Common myeloid progenitor, CD34-positive (primary cell): ENCODE measurements around the gene PSMF1.

Experiments used
- CTCF ChIA-PET: fragments of 350-600 bp; sonication (Branson Sonifier 250); formaldehyde crosslinking; loops from one replicate; lab custom pipeline; 2021; ENCODE audit warnings: antibody characterized with exemption; lab: Charles Lee
- POLR2A ChIA-PET: fragments of 350-600 bp; sonication (Branson Sonifier 250); formaldehyde crosslinking; loops from one replicate; lab custom pipeline; 2021; ENCODE audit warnings: antibody characterized with exemption; lab: Charles Lee
- DNase-seq, 3 donors: peaks; one replicate each; pipeline versions ENCODE4 v3.0.0 to v3.0.0-alpha.2; 2013
- H3K27ac ChIP-seq, 2 experiments: 1 replicate in 1 of 2; 2 replicates in 1 of 2; pipeline ENCODE4 v1.7.0; 2013; ENCODE audit warnings: inconsistent platforms in 2 of 2, low read length in 2 of 2, mild to moderate bottlenecking in 2 of 2, low read depth in 1 of 2, moderate library complexity in 1 of 2; ENCODE audit not compliant: severe bottlenecking in 2 of 2, insufficient read depth in 1 of 2, poor library complexity in 1 of 2
- H3K27me3 ChIP-seq, 5 experiments: replicated peaks in 2 of 5; 1 replicate in 3 of 5; 2 replicates in 2 of 5; pipeline versions ENCODE4 v1.6.1 to v1.7.0; 2013; ENCODE audit warnings: low read length in 4 of 5, mild to moderate bottlenecking in 2 of 5, moderate library complexity in 2 of 5, inconsistent platforms in 1 of 5; ENCODE audit not compliant: insufficient read depth in 5 of 5, control insufficient read depth in 4 of 5
- H3K36me3 ChIP-seq, 4 experiments: 1 replicate in 2 of 4; 2 replicates in 2 of 4; pipeline versions ENCODE4 v1.6.1 to v1.7.0; 2013; ENCODE audit warnings: low read length in 3 of 4, control low read depth in 1 of 4, mild to moderate bottlenecking in 1 of 4; ENCODE audit not compliant: control insufficient read depth in 4 of 4, insufficient read depth in 4 of 4
- H3K4me1 ChIP-seq, 4 experiments: 1 replicate in 3 of 4; 2 replicates in 1 of 4; pipeline versions ENCODE4 v1.6.1 to v1.7.1; 2013; ENCODE audit warnings: low read length in 3 of 4, mild to moderate bottlenecking in 3 of 4, control low read depth in 1 of 4, inconsistent platforms in 1 of 4, moderate library complexity in 1 of 4; ENCODE audit not compliant: control insufficient read depth in 4 of 4, insufficient read depth in 4 of 4; ENCODE audit errors: control extremely low read depth in 1 of 4
- H3K4me3 ChIP-seq, 7 experiments: 1 replicate in 4 of 7; 2 replicates in 3 of 7; pipeline versions ENCODE4 v1.5.1 to v1.7.0; 2013; ENCODE audit warnings: mild to moderate bottlenecking in 7 of 7, low read length in 6 of 7, moderate library complexity in 6 of 7, inconsistent platforms in 2 of 7, low read depth in 2 of 7, control low read depth in 1 of 7; ENCODE audit not compliant: insufficient read depth in 4 of 7, control insufficient read depth in 1 of 7; ENCODE audit errors: extremely low read depth in 1 of 7
- H3K9me3 ChIP-seq, 5 experiments: 1 replicate in 4 of 5; 2 replicates in 1 of 5; pipeline versions ENCODE4 v1.6.1 to v1.7.1; 2013; ENCODE audit warnings: low read length in 4 of 5, mild to moderate bottlenecking in 2 of 5, inconsistent platforms in 1 of 5, low read depth in 1 of 5, moderate library complexity in 1 of 5; ENCODE audit not compliant: control insufficient read depth in 4 of 5, insufficient read depth in 2 of 5; ENCODE audit errors: control extremely low read depth in 1 of 5
- WGBS: methylation state at CpG from one replicate; pipeline ENCODE4 v1.1.5; 2013; ENCODE audit not compliant: insufficient coverage; 5-methylcytosine and 5-hydroxymethylcytosine counted together

The PSMF1 gene

GRCh38 chr20:1130058-1130694, 11.8 kb downstream of the PSMF1 start:
- Histone ChIP-seq H3K4me1 (peaks cover 0 to 20% (median 6%) of the 10 kb centered on the region in 4 experiments), H3K4me3 (no peak overlapping the region), H3K36me3 (peaks cover 28 to 78% (median 55%) of the 10 kb centered on the region in 4 experiments), H3K27me3 (no peaks in the 10 kb centered on the region), H3K9me3 (peaks cover 0 to 7% (median 0%) of the 10 kb centered on the region in 5 experiments), H3K27ac (peak overlapping the region in 1 of 2 experiments; percentile 29)
- DNase-seq = no peak
- ChIA-PET POLR2A (no interaction called here), CTCF (no interaction called here)
- 73% methylated on average over 3 of the region's 4 CpGs for WGBS

- 10% methylated on average over 2 of the region's 5 CpGs for WGBS
- POLR2A ChIA-PET = no interaction called here
- Histone ChIP-seq H3K9me3 (peaks cover 0 to 7% (median 0%) of the 10 kb centered on the region in 5 experiments), H3K4me1 (peaks cover 0 to 15% (median 3%) of the 10 kb centered on the region in 4 experiments), H3K27ac (no peak overlapping the region), H3K27me3 (no peaks in the 10 kb centered on the region), H3K36me3 (peaks cover 26 to 78% (median 56%) of the 10 kb centered on the region in 4 experiments), H3K4me3 (peak overlapping the region in 1 of 7 experiments; percentile 10)
- CTCF ChIA-PET = interaction anchor here (1.4 kb wide), 1 partner anchor 10 kb away, joined by 4 read pairs; no protein-coding TSS in a partner anchor
- DNase-seq = peak in 2 of 3 donors; percentile 51 to 62
Measured at GRCh38 chr20:1130847-1131246, 12.4 kb downstream of the PSMF1 start.

- H3K36me3 ChIP-seq = peaks cover 29 to 78% (median 58%) of the 10 kb centered on the region in 4 experiments
- ChIA-PET POLR2A (no interaction called here), CTCF (interaction anchor here (1.4 to 1.6 kb wide), 2 partner anchors 9 to 13 kb away, joined by 4 to 5 read pairs; partner anchors contain the start of gene PSMF1)
- H3K4me3 ChIP-seq = no peak overlapping the region
- 100% methylated on average over 2 of the region's 3 CpGs for WGBS
- peaks cover 0 to 13% (median 3%) of the 10 kb centered on the region in 4 experiments for H3K4me1 ChIP-seq
- no peak overlapping the region for H3K27ac ChIP-seq
- DNase-seq = no peak
- H3K27me3 ChIP-seq = no peaks in the 10 kb centered on the region
- H3K9me3 ChIP-seq = peaks cover 0 to 7% (median 0%) of the 10 kb centered on the region in 5 experiments
Measured at GRCh38 chr20:1131354-1131753, 13.0 kb downstream of the PSMF1 start.

- no peak for DNase-seq
- ChIA-PET CTCF (interaction anchor here (1.1 kb wide), 1 partner anchor 12 kb away, joined by 3 read pairs; no protein-coding TSS in a partner anchor), POLR2A (no interaction called here)
- Histone ChIP-seq H3K4me1 (peaks cover 0 to 13% (median 3%) of the 10 kb centered on the region in 4 experiments), H3K4me3 (no peak overlapping the region), H3K27ac (no peak overlapping the region), H3K9me3 (peaks cover 0 to 7% (median 0%) of the 10 kb centered on the region in 5 experiments), H3K27me3 (no peaks in the 10 kb centered on the region), H3K36me3 (peaks cover 23 to 79% (median 56%) of the 10 kb centered on the region in 4 experiments)
- 100% methylated on average over 2 of the region's 2 CpGs for WGBS
Measured at GRCh38 chr20:1134355-1134754, 16.0 kb downstream of the PSMF1 start.

GRCh38 chr20:1134836-1135235, 16.4 kb downstream of the PSMF1 start:
- Histone ChIP-seq H3K27me3 (no peaks in the 10 kb centered on the region), H3K27ac (no peak overlapping the region), H3K36me3 (peaks cover 23 to 78% (median 52%) of the 10 kb centered on the region in 4 experiments), H3K9me3 (peaks cover 0 to 7% (median 0%) of the 10 kb centered on the region in 5 experiments), H3K4me3 (no peak overlapping the region), H3K4me1 (peaks cover 0 to 13% (median 3%) of the 10 kb centered on the region in 4 experiments)
- ChIA-PET CTCF (interaction anchor here (1.1 kb wide), 1 partner anchor 12 kb away, joined by 3 read pairs; no protein-coding TSS in a partner anchor), POLR2A (no interaction called here)
- no peak for DNase-seq
- WGBS = 94% methylated on average over 10 of the region's 12 CpGs

- 100% methylated on average over 1 of the region's 4 CpGs for WGBS
- ChIA-PET CTCF (no interaction called here), POLR2A (no interaction called here)
- no peak for DNase-seq
- H3K27me3 ChIP-seq = no peaks in the 10 kb centered on the region
- H3K36me3 ChIP-seq = peaks cover 28 to 82% (median 48%) of the 10 kb centered on the region in 4 experiments
- no peaks in the 10 kb centered on the region for H3K4me1 ChIP-seq
- no peak overlapping the region for H3K27ac ChIP-seq
- H3K9me3 ChIP-seq = peaks cover 0 to 7% (median 0%) of the 10 kb centered on the region in 5 experiments
- no peak overlapping the region for H3K4me3 ChIP-seq
Measured at GRCh38 chr20:1137236-1137635, 18.8 kb downstream of the PSMF1 start.
